ENCODE measurements around the gene FAM114A2.

FAM114A2 gene

GRCh38 chr5:154002093-154002492 lies 36.6 kb downstream of the FAM114A2 start:
- H3K4me3 ChIP-seq (ENCODE audit: low read depth, low read length): no peak overlapping the region
- no peak for DNase-seq (ENCODE audit: low read depth)
- TF ChIP-seq MYC (IDR thresholded peaks at IDR 0.05; ENCODE audit: low read depth, low read length) (no peak), POLR2A (IDR thresholded peaks at IDR 0.05; ENCODE audit: extremely low read depth, insufficient read length) (no peak), MAX (IDR thresholded peaks at IDR 0.05; ENCODE audit: low read depth, low read length) (no peak)
- TF ChIP-seq, protein P1, sequence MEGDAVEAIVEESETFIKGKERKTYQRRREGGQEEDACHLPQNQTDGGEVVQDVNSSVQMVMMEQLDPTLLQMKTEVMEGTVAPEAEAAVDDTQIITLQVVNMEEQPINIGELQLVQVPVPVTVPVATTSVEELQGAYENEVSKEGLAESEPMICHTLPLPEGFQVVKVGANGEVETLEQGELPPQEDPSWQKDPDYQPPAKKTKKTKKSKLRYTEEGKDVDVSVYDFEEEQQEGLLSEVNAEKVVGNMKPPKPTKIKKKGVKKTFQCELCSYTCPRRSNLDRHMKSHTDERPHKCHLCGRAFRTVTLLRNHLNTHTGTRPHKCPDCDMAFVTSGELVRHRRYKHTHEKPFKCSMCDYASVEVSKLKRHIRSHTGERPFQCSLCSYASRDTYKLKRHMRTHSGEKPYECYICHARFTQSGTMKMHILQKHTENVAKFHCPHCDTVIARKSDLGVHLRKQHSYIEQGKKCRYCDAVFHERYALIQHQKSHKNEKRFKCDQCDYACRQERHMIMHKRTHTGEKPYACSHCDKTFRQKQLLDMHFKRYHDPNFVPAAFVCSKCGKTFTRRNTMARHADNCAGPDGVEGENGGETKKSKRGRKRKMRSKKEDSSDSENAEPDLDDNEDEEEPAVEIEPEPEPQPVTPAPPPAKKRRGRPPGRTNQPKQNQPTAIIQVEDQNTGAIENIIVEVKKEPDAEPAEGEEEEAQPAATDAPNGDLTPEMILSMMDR (IDR thresholded peaks at IDR 0.05; ENCODE audit: low read depth, low read length): no peak

DNA sequence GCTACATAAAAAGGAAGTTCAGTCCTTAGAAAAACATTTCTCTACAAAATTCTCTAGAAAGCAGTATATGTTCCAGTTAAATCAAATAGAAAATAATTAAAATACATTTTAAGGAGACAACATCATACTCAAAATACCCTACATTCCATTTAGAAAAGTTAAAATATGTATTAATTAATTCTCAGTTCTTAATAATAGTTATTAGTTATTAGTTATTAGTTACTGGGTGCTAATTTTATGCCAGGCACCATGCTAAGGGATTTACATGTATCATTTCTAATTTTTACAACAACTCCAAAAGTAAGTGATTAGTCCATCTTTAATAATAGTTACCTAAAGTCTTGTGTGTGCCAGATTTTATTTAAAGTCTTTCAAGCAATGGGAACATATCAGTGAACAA lies 38.0 kb downstream of the FAM114A2 start:
- DNase-seq (ENCODE audit: low read depth): no peak
- no peak for TF ChIP-seq POLR2A (IDR thresholded peaks at IDR 0.05; ENCODE audit: extremely low read depth, insufficient read length)
- TF ChIP-seq, protein P1 (IDR thresholded peaks at IDR 0.05; ENCODE audit: low read depth, low read length): no peak
- no peak for TF ChIP-seq MYC (IDR thresholded peaks at IDR 0.05; ENCODE audit: low read depth, low read length)
- no peak for TF ChIP-seq MAX (IDR thresholded peaks at IDR 0.05; ENCODE audit: low read depth, low read length)

GRCh38 chr5:153999995-154000394 lies 38.7 kb downstream of the FAM114A2 start:
- TF ChIP-seq MAX (IDR thresholded peaks at IDR 0.05; ENCODE audit: low read depth, low read length): no peak
- TF ChIP-seq POLR2A (IDR thresholded peaks at IDR 0.05; ENCODE audit: extremely low read depth, insufficient read length): no peak
- no peak for TF ChIP-seq MYC (IDR thresholded peaks at IDR 0.05; ENCODE audit: low read depth, low read length)
- TF ChIP-seq, protein P1 (IDR thresholded peaks at IDR 0.05; ENCODE audit: low read depth, low read length): no peak
- no peak for DNase-seq (ENCODE audit: low read depth)
- no peak overlapping the region for H3K4me3 ChIP-seq (ENCODE audit: low read depth, low read length)

More for the DNA sequence above, 38.0 kb downstream of the FAM114A2 start:
- H3K4me3 ChIP-seq (ENCODE audit: low read depth, low read length): no peak overlapping the region

DNA sequence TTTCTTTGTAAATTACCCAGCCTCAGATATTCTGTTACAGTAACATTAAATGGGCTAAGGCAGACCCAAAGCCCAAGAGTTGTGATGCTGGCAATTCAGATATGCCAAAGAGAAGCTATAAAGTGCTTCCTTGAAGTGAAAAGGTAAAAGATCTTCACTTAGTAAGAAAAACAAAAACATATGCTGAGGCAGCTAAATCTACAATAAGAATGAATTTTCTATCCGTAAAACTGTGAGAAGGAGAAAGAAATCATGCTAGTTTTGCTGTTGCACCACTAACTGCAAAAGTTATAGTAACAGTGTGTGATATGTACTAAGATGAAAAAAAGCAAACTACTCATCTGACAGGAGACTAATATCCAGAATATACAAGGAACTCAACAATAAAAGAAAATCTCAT lies 39.9 kb downstream of the FAM114A2 start:
- H3K4me3 ChIP-seq (ENCODE audit: low read depth, low read length): no peak overlapping the region
- TF ChIP-seq, protein P1 (IDR thresholded peaks at IDR 0.05; ENCODE audit: low read depth, low read length): no peak
- no peak for TF ChIP-seq MAX (IDR thresholded peaks at IDR 0.05; ENCODE audit: low read depth, low read length)
- no peak for TF ChIP-seq MYC (IDR thresholded peaks at IDR 0.05; ENCODE audit: low read depth, low read length)
- TF ChIP-seq POLR2A (IDR thresholded peaks at IDR 0.05; ENCODE audit: extremely low read depth, insufficient read length): no peak
- no peak for DNase-seq (ENCODE audit: low read depth)

GRCh38 chr5:153998010-153998409 lies 40.7 kb downstream of the FAM114A2 start:
- no peak for DNase-seq (ENCODE audit: low read depth)
- H3K4me3 ChIP-seq (ENCODE audit: low read depth, low read length): no peak overlapping the region
- TF ChIP-seq, protein P1 (IDR thresholded peaks at IDR 0.05; ENCODE audit: low read depth, low read length): no peak
- TF ChIP-seq MAX (IDR thresholded peaks at IDR 0.05; ENCODE audit: low read depth, low read length) (no peak), POLR2A (IDR thresholded peaks at IDR 0.05; ENCODE audit: extremely low read depth, insufficient read length) (no peak), MYC (IDR thresholded peaks at IDR 0.05; ENCODE audit: low read depth, low read length) (no peak)

DNA sequence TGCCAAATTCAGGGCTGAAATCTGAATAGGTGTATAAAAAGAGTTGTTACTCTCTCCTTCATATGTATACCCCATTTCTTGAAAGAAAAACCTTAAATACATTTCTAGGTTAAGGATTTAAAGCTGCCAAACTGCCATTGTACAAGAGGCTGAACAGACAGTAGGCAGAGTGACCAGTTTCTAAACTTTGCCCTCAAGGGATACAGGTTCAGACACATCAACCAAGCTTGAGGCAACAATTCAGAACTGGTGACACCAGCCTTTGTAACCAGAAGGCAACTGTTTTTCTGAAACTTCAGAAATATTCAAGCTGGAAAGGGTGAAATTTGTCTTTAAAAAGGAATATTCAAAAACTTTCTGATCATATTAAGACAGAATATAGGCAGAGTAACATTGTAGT lies 47.5 kb downstream of the FAM114A2 start:
- no peak for DNase-seq (ENCODE audit: low read depth)
- H3K4me3 ChIP-seq (ENCODE audit: low read depth, low read length): no peak overlapping the region
- TF ChIP-seq POLR2A (IDR thresholded peaks at IDR 0.05; ENCODE audit: extremely low read depth, insufficient read length) (no peak), MYC (IDR thresholded peaks at IDR 0.05; ENCODE audit: low read depth, low read length) (no peak), MAX (IDR thresholded peaks at IDR 0.05; ENCODE audit: low read depth, low read length) (no peak)
- TF ChIP-seq, protein P1 (IDR thresholded peaks at IDR 0.05; ENCODE audit: low read depth, low read length): no peak

All from NB4 (cell line).